ENCODE results near the gene GNLY.
"Not testable (repeated sequence)": the region's sequence is repeated elsewhere in the genome, so short reads cannot be mapped to it uniquely, and the experiment has no call there.

The GNLY gene

GRCh38 chr2:85712849-85713612 lies 18.9 kb downstream of the GNLY start:
- no peak overlapping the region for H3K4me3 ChIP-seq (replicated peaks; ENCODE audit: low read depth, low read length)
- no peak for TF ChIP-seq CTCF (IDR thresholded peaks at IDR 0.05; ENCODE audit: low read length, missing control alignments)
- peak; percentile 85 for DNase-seq (ENCODE audit: low read depth)

- no peak overlapping the region for H3K4me3 ChIP-seq (replicated peaks; ENCODE audit: low read depth, low read length)
- no peak for TF ChIP-seq CTCF (IDR thresholded peaks at IDR 0.05; ENCODE audit: low read length, missing control alignments)
- no peak for DNase-seq (ENCODE audit: low read depth)
Observed at GRCh38 chr2:85713836-85714235, 19.7 kb downstream of the GNLY start.

GRCh38 chr2:85714421-85714820 lies 20.3 kb downstream of the GNLY start:
- not testable (repeated sequence) for DNase-seq (ENCODE audit: low read depth)

DNA sequence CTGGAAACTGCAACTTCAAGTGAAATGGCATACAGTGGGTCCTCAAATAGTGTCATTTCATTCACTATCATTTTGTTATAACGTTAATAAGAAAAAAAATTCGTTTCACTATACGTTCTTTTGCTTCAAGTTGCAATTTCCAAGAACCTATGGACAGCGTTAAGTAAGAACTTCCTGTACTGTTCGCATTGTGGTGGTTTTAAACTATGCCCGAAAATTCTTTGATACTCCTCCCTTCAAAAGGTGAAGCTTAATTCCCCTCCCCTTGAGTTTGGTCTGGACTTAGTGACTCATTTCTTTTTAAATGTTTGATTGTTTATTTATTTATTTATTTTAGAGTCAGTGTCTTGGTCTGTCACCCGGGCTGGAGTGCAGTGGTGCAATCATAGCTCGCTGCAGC lies 20.7 kb downstream of the GNLY start:
- H3K4me3 ChIP-seq (replicated peaks; ENCODE audit: low read depth, low read length) = no peak overlapping the region
- no peak for TF ChIP-seq CTCF (IDR thresholded peaks at IDR 0.05; ENCODE audit: low read length, missing control alignments)
- no peak for DNase-seq (ENCODE audit: low read depth)

More at GRCh38 chr2:85714421-85714820, 20.3 kb downstream of the GNLY start:
- H3K4me3 ChIP-seq (replicated peaks; ENCODE audit: low read depth, low read length) = not testable (repeated sequence)

DNA sequence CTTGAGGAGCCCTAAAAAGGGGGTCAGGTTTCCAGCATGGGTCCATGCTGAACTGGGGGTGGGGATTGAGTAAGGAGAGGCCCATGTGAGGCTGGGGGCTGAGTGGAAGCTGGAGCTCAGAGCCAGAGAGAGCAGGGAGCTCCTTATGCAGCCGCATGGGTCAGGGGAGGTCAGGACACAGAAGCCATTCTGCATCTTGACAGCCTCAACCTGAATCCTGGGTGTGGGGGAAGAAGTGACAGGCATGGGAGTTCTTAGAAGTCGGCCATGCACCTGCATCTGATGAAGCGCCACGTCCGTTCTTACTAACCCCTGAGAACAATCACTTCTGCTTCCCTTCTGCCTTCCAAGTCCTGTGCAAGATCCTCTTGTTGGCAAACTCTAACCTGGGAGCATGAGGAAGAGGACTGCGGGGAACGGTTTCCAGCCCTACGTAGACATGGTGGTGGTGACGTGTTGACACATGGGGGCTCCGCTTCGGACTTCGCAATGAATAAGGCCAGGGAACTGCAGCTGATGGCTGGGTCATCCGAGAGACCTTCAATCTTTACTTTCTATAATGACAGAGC lies 22.3 kb downstream of the GNLY start:
- DNase-seq (ENCODE audit: low read depth) = no peak
- H3K4me3 ChIP-seq (replicated peaks; ENCODE audit: low read depth, low read length) = no peak overlapping the region
- no peak for TF ChIP-seq CTCF (IDR thresholded peaks at IDR 0.05; ENCODE audit: low read length, missing control alignments)

- no peak for TF ChIP-seq CTCF (IDR thresholded peaks at IDR 0.05; ENCODE audit: low read length, missing control alignments)
- H3K4me3 ChIP-seq (replicated peaks; ENCODE audit: low read depth, low read length) = no peak overlapping the region
- peak; percentile 53 for DNase-seq (ENCODE audit: low read depth)
Observed at GRCh38 chr2:85717308-85718008, 23.3 kb downstream of the GNLY start.

DNA sequence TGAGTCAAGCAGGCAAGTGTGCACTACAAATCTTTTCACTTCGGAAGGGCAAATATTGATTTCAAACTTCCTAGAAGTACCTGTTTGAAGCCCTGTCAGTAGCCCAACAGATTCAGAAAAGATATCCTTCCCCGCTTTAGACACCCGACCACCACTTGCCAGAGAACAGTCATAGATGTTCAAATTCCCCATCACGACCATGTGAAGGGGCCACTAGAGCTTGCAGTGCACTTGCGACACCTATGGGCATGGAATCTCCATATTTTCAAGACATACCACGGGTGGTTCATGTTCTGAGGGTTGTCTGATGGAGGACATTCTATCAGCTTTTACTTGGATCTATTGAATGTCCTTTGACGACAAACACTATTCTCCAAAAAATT lies 23.8 kb downstream of the GNLY start:
- no peak overlapping the region for H3K4me3 ChIP-seq (replicated peaks; ENCODE audit: low read depth, low read length)
- DNase-seq (ENCODE audit: low read depth) = no peak
- TF ChIP-seq CTCF (IDR thresholded peaks at IDR 0.05; ENCODE audit: low read length, missing control alignments) = peak; percentile 7

Measured in fibroblast of pulmonary artery (primary cell).